LNCaP clone FGC (cell line): ENCODE measurements around the gene STXBP6.

Source experiments
- DNase-seq: peaks from one replicate; pipeline ENCODE4 v3.0.0-alpha.2; 2011; ENCODE audit warnings: low read depth
- H3K4me3 ChIP-seq: 2 replicates; pipeline ENCODE4 v1.5.1; 2011; ENCODE audit warnings: mild to moderate bottlenecking, low read depth, low read length, control low read depth
- CTCF ChIP-seq: IDR thresholded peaks from 2 replicates; pipeline ENCODE4 v1.5.1; 2012; ENCODE audit warnings: mild to moderate bottlenecking; ENCODE audit not compliant: control insufficient read depth, insufficient read depth; ENCODE audit errors: extremely low read depth

The STXBP6 gene

GRCh38 chr14:25017562-25017961 lies 32.4 kb downstream of the STXBP6 start:
- DNase-seq, result no peak
- H3K4me3 ChIP-seq, result no peak overlapping the region
- no peak for TF ChIP-seq CTCF

GRCh38 chr14:25015761-25016160 lies 34.2 kb downstream of the STXBP6 start:
- no peak for DNase-seq
- TF ChIP-seq CTCF, result no peak
- H3K4me3 ChIP-seq, result no peak overlapping the region

- H3K4me3 ChIP-seq, result no peak overlapping the region
- no peak for TF ChIP-seq CTCF
- DNase-seq, result no peak
These were observed 35.5 kb downstream of the STXBP6 start for GRCh38 chr14:25014440-25014839.

- no peak for DNase-seq
- H3K4me3 ChIP-seq, result no peak overlapping the region
- TF ChIP-seq CTCF, result no peak
These were observed 38.9 kb downstream of the STXBP6 start for GRCh38 chr14:25011095-25011494.

GRCh38 chr14:25010471-25010870 lies 39.5 kb downstream of the STXBP6 start:
- TF ChIP-seq CTCF, result no peak
- H3K4me3 ChIP-seq, result no peak overlapping the region
- DNase-seq, result no peak

GRCh38 chr14:25009891-25010290 lies 40.1 kb downstream of the STXBP6 start:
- no peak overlapping the region for H3K4me3 ChIP-seq
- TF ChIP-seq CTCF, result no peak
- DNase-seq, result no peak

- H3K4me3 ChIP-seq, result no peak overlapping the region
- DNase-seq, result no peak
These were observed 42.1 kb downstream of the STXBP6 start for GRCh38 chr14:25007832-25008231.

More at GRCh38 chr14:25007832-25008231, 42.1 kb downstream of the STXBP6 start:
- TF ChIP-seq CTCF, result no peak
